ENCODE results near the gene PLXNA4.

GRCh38 chr7:132106491-132106890, 469.8 kb downstream of the PLXNA4 start:
- TF ChIP-seq POLR2AphosphoS5 (IDR thresholded peaks at IDR 0.05; ENCODE audit: low read depth, low read length) (no peak), POLR2A (IDR thresholded peaks at IDR 0.05; ENCODE audit: low read depth, low read length) (no peak)

Data from GM12892 (cell line).